ENCODE data around the gene BTBD3. TPM values are rescaled to one million over a fixed set of nuclear protein-coding genes. Genes with fewer than 3 reads are reported as not detected.

Gene BTBD3
- total RNA-seq (10 to 100 TPM; 12.6 to 13.1 TPM), polyA plus RNA-seq (1 to 10 TPM; 3.0 to 4.3 TPM)

GRCh38 chr20:11917663-11918062 is at the start of gene BTBD3:
Gene BTBD3, plus strand, starts transcription at chr20:11917893. Its CDS starts 383 bp downstream, at chr20:11918276.
- DNase-seq (ENCODE audit: low spot score): no peak
- TF ChIP-seq JUND (IDR thresholded peaks at IDR 0.05) (no peak), YY1 (IDR thresholded peaks at IDR 0.05) (no peak), RXRA (IDR thresholded peaks at IDR 0.05) (no peak), GABPA (IDR thresholded peaks at IDR 0.05 in 1 of 2, conservative IDR thresholded peaks at IDR 0.05 in 1 of 2) (no peak), TAF1 (conservative IDR thresholded peaks at IDR 0.05) (peak; percentile 34), NR2F2 (IDR thresholded peaks at IDR 0.05) (no peak), MAX (IDR thresholded peaks at IDR 0.05) (no peak)

GRCh38 chr20:11869641-11870040 is 48.1 kb upstream of the BTBD3 start:
- Histone ChIP-seq H3K9ac (ENCODE audit: low read depth in 1 of 2, low read length in 2 of 2) (no peak overlapping the region), H3K27me3 (ENCODE audit: control insufficient read depth in 4 of 4, insufficient read depth in 4 of 4, low read length in 3 of 4) (no peaks in the 10 kb centered on the region), H3K36me3 (ENCODE audit: control insufficient read depth in 4 of 4, insufficient read depth in 3 of 4, low read depth in 1 of 4, low read length in 3 of 4) (no peaks in the 10 kb centered on the region), H3K4me3 (ENCODE audit: low read depth in 1 of 3, low read length in 3 of 3) (no peak overlapping the region), H3K9me3 (ENCODE audit: control insufficient read depth in 4 of 4, low read length in 3 of 4) (no peaks in the 10 kb centered on the region), H3K4me1 (ENCODE audit: control insufficient read depth in 4 of 4, insufficient read depth in 4 of 4, low read length in 3 of 4) (no peaks in the 10 kb centered on the region), H3K27ac (ENCODE audit: low read depth in 1 of 2, low read length in 2 of 2) (no peak overlapping the region)
- TF ChIP-seq HNF4G (IDR thresholded peaks at IDR 0.05) (no peak), NR2F2 (IDR thresholded peaks at IDR 0.05) (no peak), YY1 (IDR thresholded peaks at IDR 0.05) (no peak), ATF3 (IDR thresholded peaks at IDR 0.05) (no peak), GABPA (IDR thresholded peaks at IDR 0.05 in 1 of 2, conservative IDR thresholded peaks at IDR 0.05 in 1 of 2) (no peak), HNF4A (conservative IDR thresholded peaks at IDR 0.05) (no peak), FOXA2 (IDR thresholded peaks at IDR 0.05) (no peak), TAF1 (conservative IDR thresholded peaks at IDR 0.05) (no peak), EGR1 (IDR thresholded peaks at IDR 0.05; ENCODE audit: low read depth in 2 of 2) (no peak), MAX (IDR thresholded peaks at IDR 0.05) (no peak), REST (IDR thresholded peaks at IDR 0.05) (no peak), FOXA1 (IDR thresholded peaks at IDR 0.05) (no peak), CTCF (IDR thresholded peaks at IDR 0.05; ENCODE audit: low read depth, low read length, missing input control) (no peak)
- no peak for DNase-seq (ENCODE audit: low spot score)

More at GRCh38 chr20:11917663-11918062, at the start of gene BTBD3:
- no peak within 1 kb of the TSS for H3K9ac ChIP-seq (ENCODE audit: low read depth in 1 of 2, low read length in 2 of 2)
- peaks cover 0 to 2% (median 0%) of the 10 kb centered on the region in 4 donors for H3K4me1 ChIP-seq (ENCODE audit: control insufficient read depth in 4 of 4, insufficient read depth in 4 of 4, low read length in 3 of 4)
- peak within 1 kb of the TSS in 1 of 3 donors; percentile 9 for H3K4me3 ChIP-seq (ENCODE audit: low read depth in 1 of 3, low read length in 3 of 3)
- H3K27ac ChIP-seq (ENCODE audit: low read depth in 1 of 2, low read length in 2 of 2): no peak within 1 kb of the TSS
- WGBS: 55% methylated on average over 4 of the region's 4 CpGs
- no peaks in the 10 kb centered on the region for H3K36me3 ChIP-seq (ENCODE audit: control insufficient read depth in 4 of 4, insufficient read depth in 3 of 4, low read depth in 1 of 4, low read length in 3 of 4)
- no peaks in the 10 kb centered on the region for H3K27me3 ChIP-seq (ENCODE audit: control insufficient read depth in 4 of 4, insufficient read depth in 4 of 4, low read length in 3 of 4)
- no peaks in the 10 kb centered on the region for H3K9me3 ChIP-seq (ENCODE audit: control insufficient read depth in 4 of 4, low read length in 3 of 4)

Data from liver (tissue), 9 donors.